Activated naive CD8-positive, alpha-beta T cell treated with anti-CD3 and anti-CD28 coated beads for 36 hours (primary cell): ENCODE measurements around the gene SAA4. TPM values are rescaled to one million over a fixed set of nuclear protein-coding genes. Genes with fewer than 3 reads are reported as not detected.
"Not testable (repeated sequence)": the region's sequence is repeated elsewhere in the genome, so short reads cannot be mapped to it uniquely, and the experiment has no call there.

Experiments used
- DNase-seq: peaks from one replicate; pipeline ENCODE4 v3.0.0; 2021
- H3K27ac Mint-ChIP-seq: one replicate; pipeline ENCODE4 v1.8.0; 2022; ENCODE audit warnings: mild to moderate bottlenecking, moderate library complexity, mixed read lengths
- H3K27me3 Mint-ChIP-seq: one replicate; pipeline ENCODE4 v1.8.0; 2022; ENCODE audit warnings: mild to moderate bottlenecking, mixed read lengths
- H3K36me3 Mint-ChIP-seq: one replicate; pipeline ENCODE4 v1.8.0; 2021; ENCODE audit warnings: mild to moderate bottlenecking, mixed read lengths
- H3K4me1 Mint-ChIP-seq: one replicate; pipeline ENCODE4 v1.8.0; 2021; ENCODE audit warnings: mixed read lengths
- H3K4me3 Mint-ChIP-seq: one replicate; pipeline ENCODE4 v1.8.0; 2022; ENCODE audit warnings: mild to moderate bottlenecking, moderate library complexity, mixed read lengths
- H3K9me3 Mint-ChIP-seq: one replicate; pipeline ENCODE4 v1.8.0; 2022; ENCODE audit warnings: mixed read lengths
- total RNA-seq, 2 experiments: library from RNA; stranded (reverse); gene quantifications; one replicate each; pipeline ENCODE4 v1.2.3, GENCODE V29; 2021

The SAA4 gene, protein sequence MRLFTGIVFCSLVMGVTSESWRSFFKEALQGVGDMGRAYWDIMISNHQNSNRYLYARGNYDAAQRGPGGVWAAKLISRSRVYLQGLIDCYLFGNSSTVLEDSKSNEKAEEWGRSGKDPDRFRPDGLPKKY
- total RNA-seq, result not detected

DNA sequence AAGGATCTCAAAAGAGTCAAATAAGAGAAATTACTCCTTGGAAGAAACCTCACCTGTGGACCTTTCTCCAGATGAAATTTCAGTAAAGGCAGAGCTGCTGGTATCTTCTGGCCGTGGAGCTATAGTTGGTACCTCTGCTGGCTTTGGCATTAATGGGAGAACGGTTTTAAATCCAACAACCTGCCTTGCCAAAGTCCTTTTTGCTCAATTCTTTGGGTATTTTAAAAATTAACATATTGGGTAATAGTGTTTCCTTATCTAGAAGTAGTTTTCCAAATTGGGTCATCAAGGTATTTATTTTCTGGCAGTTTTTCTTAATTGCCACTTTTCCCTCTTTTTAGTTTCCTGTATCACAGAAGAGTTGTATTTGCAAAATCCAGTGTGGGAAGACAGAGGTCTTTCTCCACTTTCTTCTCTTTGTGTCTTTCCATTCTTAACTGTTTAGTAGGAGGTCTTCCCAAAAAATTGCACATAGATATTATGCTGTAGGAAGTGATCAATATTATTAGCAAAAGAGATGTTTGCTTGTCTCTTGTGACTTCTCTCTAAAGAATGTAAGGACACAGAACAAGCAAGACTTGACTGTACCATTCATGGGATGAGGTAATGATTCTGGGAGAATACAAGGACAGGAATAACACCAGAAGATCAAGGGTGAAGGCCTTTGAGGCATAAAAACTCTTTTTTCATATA, at the start of gene SAA4:
SAA4 (minus strand) TSS at position 139 of the 693 bp plus-strand sequence. CDS start 876 bp downstream, outside the sequence.
- Mint-ChIP-seq H3K27me3 (peaks cover 32% of the 10 kb centered on the region), H3K4me3 (no peak within 1 kb of the TSS), H3K36me3 (no peaks in the 10 kb centered on the region), H3K4me1 (no peaks in the 10 kb centered on the region), H3K9me3 (peaks cover 2% of the 10 kb centered on the region), H3K27ac (no peak within 1 kb of the TSS)
- no peak for DNase-seq

DNA sequence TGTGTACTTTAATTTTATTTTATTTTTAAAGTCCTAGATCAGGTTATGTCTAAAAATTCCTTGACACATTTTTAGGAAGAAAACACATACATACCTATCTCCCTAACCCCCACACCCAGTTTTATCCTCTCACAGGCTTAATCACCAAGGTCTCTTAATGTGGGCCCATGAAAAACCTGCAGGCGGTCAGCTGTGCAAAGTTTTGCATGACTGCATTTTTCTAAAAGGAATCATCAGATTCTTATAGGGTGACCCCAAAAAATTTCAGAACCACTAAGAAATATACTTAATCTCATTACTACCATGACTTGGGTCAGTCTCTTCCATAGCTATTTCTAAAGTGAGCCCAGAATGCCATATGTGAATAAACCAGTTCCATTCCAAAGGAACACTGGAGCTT, 49.2 kb upstream of the SAA4 start:
- H3K9me3 Mint-ChIP-seq, result no peaks in the 10 kb centered on the region
- H3K36me3 Mint-ChIP-seq, result peaks cover 11% of the 10 kb centered on the region
- DNase-seq, result no peak
- peaks cover 4% of the 10 kb centered on the region for H3K4me1 Mint-ChIP-seq
- H3K4me3 Mint-ChIP-seq, result no peak overlapping the region
- H3K27me3 Mint-ChIP-seq, result no peaks in the 10 kb centered on the region
- H3K27ac Mint-ChIP-seq, result no peak overlapping the region

DNA sequence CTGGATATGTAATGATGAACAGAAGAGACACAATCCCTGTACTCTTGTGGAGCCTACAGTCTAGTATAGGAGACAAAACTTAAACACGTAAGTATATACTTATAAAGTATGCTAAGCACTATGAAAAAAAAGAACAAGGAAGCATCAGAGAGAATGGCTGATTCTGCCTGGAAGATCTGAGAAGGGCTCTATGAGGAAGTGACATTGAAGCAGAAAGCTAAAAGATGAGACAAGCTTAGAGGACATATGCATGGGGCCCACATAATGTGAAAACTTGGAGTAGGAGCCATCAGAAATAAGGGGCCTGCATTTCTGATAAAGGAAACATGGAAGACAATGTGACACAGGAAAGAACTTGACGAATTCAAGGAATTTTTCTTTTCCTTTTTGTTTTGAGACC, 46.0 kb upstream of the SAA4 start:
- Mint-ChIP-seq H3K36me3 (peaks cover 8% of the 10 kb centered on the region), H3K9me3 (no peaks in the 10 kb centered on the region), H3K4me3 (no peak overlapping the region), H3K4me1 (peaks cover 7% of the 10 kb centered on the region), H3K27ac (no peak overlapping the region), H3K27me3 (no peaks in the 10 kb centered on the region)
- no peak for DNase-seq

DNA sequence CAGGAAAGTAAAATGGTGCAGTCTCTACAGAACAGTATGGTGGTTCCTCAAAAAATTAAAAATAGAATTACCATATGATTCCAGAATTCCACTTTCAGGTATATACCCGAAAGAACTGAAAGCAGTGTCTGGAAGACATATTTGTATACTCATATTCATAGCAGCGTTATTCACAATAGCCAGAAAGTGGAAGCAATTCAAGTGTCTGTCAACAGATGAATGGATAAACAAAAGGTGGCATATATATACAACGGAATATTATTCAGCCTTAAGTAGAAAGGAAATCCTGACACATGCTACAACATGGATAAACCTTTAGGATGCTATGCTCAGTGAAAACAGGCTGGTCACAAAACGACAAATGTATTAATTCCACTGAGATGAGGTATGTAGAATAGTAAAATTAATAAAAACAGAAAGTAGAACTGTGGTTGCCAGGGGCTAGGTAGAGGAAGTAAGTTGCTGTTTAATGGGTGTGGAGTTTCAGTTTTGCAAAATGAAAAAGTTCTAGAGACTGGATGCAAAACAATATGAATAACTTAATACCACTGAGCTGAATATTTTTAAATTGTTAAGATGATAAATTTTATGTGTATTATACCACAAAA, 43.9 kb upstream of the SAA4 start:
- H3K27ac Mint-ChIP-seq, result peak overlapping the region; percentile 31
- no peak overlapping the region for H3K4me3 Mint-ChIP-seq
- peaks cover 7% of the 10 kb centered on the region for H3K4me1 Mint-ChIP-seq
- no peaks in the 10 kb centered on the region for H3K9me3 Mint-ChIP-seq
- H3K36me3 Mint-ChIP-seq, result peaks cover 3% of the 10 kb centered on the region
- DNase-seq, result no peak
- H3K27me3 Mint-ChIP-seq, result no peaks in the 10 kb centered on the region

DNA sequence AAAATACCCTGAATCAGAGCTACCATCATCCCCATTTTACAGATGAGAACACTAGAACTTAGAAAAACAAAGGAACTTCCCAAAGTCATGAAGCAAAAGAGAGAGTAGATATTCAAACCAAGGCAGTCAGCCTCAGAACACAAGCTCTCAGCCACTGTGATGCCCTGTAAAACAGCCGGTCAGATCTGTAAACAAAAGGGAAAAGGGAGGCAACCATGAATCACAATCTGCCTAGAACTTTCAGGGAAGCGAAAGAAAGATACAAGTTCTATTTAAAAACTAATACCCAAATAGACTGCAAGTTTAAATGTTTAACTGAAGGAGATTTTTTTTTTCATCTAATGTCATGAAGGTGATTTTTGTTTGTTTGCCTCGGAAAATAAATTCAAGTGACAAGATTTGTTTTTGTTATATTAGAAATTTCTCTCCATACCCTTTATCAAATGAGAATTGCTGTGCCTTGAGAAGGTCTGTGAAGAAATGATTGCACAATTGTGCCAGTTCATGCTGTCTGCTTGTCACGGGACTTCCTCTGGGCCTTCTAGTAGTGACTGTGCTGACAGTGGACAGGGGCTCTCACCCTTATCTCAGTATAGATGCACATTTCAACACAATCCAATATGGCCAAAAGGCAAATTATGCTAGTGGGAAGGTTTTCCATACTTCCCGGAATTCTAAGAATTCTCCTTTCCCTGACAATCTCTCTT, 41.1 kb upstream of the SAA4 start:
- no peak for DNase-seq
- Mint-ChIP-seq H3K4me3 (no peak overlapping the region), H3K27ac (no peak overlapping the region), H3K27me3 (no peaks in the 10 kb centered on the region), H3K9me3 (no peaks in the 10 kb centered on the region), H3K36me3 (peaks cover 4% of the 10 kb centered on the region), H3K4me1 (peaks cover 7% of the 10 kb centered on the region)

DNA sequence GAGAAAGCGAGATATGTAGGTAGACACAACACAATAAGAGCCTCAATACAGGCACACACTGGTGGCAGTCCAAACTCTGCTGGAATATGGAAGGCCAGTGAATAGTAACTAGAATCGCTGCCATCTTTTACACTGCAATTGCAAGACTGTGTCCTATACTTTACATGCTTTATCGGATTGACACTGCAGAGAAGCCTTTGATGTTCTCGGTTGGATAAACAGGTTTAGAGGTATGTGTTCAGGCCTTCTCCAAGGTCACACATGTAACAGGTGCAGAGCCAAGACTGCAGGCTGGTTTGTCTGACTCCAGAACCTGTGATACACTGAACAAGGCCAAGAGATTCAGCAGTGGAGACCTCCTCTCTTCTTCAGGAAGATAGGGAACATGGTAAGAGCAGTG, 34.6 kb upstream of the SAA4 start:
- H3K9me3 Mint-ChIP-seq, result no peaks in the 10 kb centered on the region
- H3K36me3 Mint-ChIP-seq, result peaks cover 4% of the 10 kb centered on the region
- H3K27me3 Mint-ChIP-seq, result no peaks in the 10 kb centered on the region
- H3K4me3 Mint-ChIP-seq, result no peak overlapping the region
- H3K4me1 Mint-ChIP-seq, result no peaks in the 10 kb centered on the region
- no peak overlapping the region for H3K27ac Mint-ChIP-seq
- no peak for DNase-seq

DNA sequence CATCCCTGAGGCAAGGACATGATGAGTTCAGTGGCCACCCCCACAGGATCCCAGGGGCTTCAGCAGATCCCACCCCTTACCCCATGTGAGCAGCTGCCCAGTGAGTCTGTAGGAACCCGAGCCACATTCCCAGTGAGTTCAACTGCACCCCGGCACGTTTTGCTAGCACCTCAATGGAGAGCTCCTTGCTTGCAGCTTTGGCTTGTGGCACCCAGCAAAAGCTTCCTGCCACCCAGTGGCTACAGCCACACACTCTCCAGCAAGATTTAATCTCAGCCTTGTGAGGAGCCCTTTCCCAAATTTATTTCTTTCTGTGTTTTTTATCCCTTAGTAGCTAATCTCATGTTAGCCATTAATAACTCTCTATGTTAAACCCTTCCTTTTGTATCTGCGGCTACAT, 33.5 kb upstream of the SAA4 start:
- H3K4me1 Mint-ChIP-seq, result no peaks in the 10 kb centered on the region
- H3K27me3 Mint-ChIP-seq, result no peaks in the 10 kb centered on the region
- no peaks in the 10 kb centered on the region for H3K9me3 Mint-ChIP-seq
- H3K36me3 Mint-ChIP-seq, result peaks cover under 1% of the 10 kb centered on the region
- no peak overlapping the region for H3K27ac Mint-ChIP-seq
- no peak for DNase-seq
- H3K4me3 Mint-ChIP-seq, result no peak overlapping the region

DNA sequence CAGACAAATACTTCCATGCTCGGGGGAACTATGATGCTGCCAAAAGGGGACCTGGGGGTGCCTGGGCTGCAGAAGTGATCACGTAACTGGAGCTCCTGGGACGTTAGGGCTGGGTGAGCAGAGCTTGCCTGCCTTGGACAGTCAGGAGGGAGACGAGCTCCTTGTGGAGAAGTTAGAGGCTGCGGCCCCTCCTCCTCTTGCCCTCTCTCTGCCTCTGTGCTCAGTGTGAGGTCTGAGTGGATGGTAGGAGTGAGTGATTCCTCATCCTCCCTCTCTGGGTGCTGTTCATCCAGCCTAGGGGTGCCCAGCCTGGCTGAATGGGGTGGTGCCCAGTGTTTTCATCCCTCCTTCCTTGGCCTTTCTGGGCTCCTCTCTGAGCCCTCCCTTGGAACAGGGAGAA, 32.6 kb upstream of the SAA4 start:
- H3K9me3 Mint-ChIP-seq, H3K4me1 Mint-ChIP-seq, H3K27ac Mint-ChIP-seq, H3K4me3 Mint-ChIP-seq, H3K36me3 Mint-ChIP-seq, H3K27me3 Mint-ChIP-seq, DNase-seq: not testable (repeated sequence)

DNA sequence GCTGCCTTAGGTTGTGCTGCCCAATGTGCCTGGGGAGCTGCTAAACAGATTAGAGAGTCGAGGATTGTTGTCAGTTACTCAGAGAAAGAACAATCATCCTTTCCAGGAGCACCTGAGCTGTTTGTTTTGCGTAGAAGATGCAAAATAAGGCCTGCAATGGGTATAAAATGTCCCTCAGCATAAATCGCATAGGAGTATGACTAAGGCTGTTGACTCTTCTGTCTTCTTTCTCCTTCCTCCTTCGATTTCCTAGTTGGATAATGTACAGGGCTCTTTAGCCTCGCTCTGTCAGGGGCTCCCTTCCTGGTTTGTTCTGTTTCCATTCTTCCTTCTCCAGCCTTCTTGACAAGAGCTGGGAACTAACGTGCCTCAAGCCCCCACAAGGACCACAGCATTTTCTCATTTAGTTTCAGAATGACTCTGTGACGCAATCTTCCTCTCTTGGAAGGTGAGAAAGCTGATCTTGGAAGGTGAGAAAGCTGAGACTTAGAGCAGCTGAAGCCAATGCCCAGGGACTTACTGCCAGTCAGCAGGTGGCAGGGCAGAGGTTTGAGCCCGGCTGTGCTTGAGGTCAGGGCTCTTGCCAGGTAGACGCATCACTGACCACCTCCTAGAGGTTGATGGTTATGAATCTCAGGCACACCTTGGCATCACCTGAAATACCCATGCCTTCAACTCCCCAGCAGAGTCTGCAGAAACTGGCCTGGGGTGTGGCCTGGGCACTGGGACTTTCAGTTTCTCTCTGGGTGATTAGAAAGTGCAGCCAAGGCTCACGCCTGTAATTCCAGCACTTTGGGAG, 30.9 kb upstream of the SAA4 start:
- not testable (repeated sequence) for DNase-seq, H3K4me3 Mint-ChIP-seq, H3K9me3 Mint-ChIP-seq, H3K4me1 Mint-ChIP-seq, H3K27ac Mint-ChIP-seq, H3K36me3 Mint-ChIP-seq, H3K27me3 Mint-ChIP-seq

DNA sequence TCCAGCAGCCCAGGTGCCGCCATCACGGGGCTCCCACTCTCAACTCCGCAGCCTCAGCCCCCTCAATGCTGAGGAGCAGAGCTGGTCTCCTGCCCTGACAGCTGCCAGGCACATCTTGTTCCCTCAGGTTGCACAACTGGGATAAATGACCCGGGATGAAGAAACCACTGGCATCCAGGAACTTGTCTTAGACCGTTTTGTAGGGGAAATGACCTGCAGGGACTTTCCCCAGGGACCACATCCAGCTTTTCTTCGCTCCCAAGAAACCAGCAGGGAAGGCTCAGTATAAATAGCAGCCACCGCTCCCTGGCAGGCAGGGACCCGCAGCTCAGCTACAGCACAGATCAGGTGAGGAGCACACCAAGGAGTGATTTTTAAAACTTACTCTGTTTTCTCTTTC, 29.3 kb upstream of the SAA4 start, which contains the start of gene SAA1:
SAA1 (plus strand) TSS at position 316 of the 400 bp plus-strand sequence. CDS start 624 bp downstream, outside the sequence.
- DNase-seq, result no peak
- no peaks in the 10 kb centered on the region for H3K36me3 Mint-ChIP-seq
- no peak within 1 kb of the TSS for H3K4me3 Mint-ChIP-seq
- no peaks in the 10 kb centered on the region for H3K4me1 Mint-ChIP-seq
- H3K27ac Mint-ChIP-seq, result no peak within 1 kb of the TSS
- peaks cover 5% of the 10 kb centered on the region for H3K27me3 Mint-ChIP-seq
- H3K9me3 Mint-ChIP-seq, result no peaks in the 10 kb centered on the region

DNA sequence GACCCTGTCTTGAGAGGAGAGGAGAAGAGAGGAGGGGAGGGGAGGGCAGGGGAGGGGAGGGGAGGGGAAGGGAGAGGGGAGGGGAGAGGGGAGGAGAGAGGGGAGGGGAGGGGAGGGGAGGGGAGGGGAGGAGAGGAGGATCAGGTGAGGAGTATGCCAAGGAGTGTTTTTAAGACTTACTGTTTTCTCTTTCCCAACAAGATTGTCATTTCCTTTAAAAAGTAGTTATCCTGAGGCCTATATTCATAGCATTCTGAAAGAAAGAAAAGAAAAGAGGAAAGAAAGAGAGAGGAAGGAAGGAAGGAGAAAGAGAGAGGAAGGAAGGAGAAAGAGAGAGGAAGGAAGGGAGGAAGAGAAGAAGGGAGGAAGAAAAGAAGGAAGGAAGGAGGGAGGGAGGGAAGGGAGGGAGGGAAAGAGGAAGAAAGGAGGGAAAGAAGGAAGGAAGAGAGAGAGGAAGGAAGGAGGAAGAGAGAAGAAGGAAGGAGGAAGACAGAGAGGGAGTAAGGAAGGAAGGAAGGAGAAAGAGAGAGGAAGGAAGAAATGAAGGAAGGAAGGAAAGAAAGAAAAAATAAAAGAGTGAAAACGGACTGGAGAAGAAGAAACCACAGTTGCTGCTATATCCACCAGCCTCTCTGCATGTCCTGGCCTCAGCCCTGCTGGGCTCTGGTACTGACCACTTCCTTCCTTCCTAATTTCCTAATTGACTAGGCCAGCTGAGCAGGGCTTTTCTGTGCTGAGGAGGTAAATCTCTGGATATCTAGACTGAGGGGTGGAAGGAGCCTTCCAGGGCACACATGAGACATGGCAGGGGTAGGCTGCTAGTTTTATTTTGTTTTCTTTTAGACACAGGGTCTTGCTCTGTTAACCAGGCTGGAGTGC, 28.3 kb upstream of the SAA4 start:
- Mint-ChIP-seq H3K36me3 (no peaks in the 10 kb centered on the region), H3K27me3 (peaks cover 5% of the 10 kb centered on the region), H3K27ac (no peak overlapping the region), H3K9me3 (no peaks in the 10 kb centered on the region), H3K4me1 (no peaks in the 10 kb centered on the region), H3K4me3 (no peak overlapping the region)
- DNase-seq, result no peak

DNA sequence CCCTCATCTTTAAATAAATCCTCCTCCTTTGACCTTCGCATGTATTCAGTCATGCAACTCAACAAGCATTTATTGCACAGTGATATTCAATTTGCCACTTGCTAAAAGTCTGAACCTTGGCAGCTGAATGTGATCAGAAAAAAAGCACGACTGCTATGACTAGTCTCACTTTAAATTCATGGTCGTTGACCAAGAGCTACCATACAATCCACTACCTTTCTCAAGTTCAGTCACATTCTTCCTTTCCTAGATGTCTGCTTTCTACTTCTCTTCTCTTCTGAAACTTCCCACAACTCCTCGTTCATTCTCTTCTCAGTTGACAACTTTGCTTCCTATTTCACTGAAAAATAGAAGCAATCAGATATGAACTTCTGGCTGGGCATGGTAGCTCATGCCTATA, 27.4 kb upstream of the SAA4 start:
- no peak overlapping the region for H3K4me3 Mint-ChIP-seq
- no peak overlapping the region for H3K27ac Mint-ChIP-seq

DNA sequence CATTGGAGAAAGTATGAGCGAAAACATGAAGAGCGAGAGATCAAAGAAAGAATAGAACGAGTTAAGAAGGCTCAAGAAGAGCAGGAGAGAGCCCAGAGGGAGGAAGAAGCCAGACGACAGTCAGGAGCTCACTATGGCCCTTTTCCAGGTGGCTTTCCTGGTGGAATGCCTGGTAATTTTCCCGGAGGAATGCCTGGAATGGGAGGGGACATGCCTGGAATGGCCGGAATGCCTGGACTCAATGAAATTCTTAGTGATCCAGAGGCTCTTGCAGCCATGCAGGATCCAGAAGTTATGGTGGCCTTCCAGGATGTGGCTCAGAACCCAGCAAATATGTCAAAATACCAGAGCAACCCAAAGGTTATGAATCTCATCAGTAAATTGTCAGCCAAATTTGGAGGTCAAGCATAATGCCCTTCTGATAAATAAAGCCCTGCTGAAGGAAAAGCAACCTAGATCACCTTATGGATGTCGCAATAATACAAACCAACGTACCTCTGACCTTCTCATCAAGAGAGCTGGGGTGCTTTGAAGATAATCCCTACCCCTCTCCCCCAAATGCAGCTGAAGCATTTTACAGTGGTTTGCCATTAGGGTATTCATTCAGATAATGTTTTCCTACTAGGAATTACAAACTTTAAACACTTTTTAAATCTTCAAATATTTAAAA, 26.2 kb upstream of the SAA4 start:
- H3K4me1 Mint-ChIP-seq, H3K36me3 Mint-ChIP-seq, H3K4me3 Mint-ChIP-seq, H3K27ac Mint-ChIP-seq, H3K27me3 Mint-ChIP-seq, H3K9me3 Mint-ChIP-seq, DNase-seq: not testable (repeated sequence)

More for the DNA sequence above, 27.4 kb upstream of the SAA4 start:
- Mint-ChIP-seq H3K36me3 (no peaks in the 10 kb centered on the region), H3K4me1 (no peaks in the 10 kb centered on the region), H3K9me3 (no peaks in the 10 kb centered on the region), H3K27me3 (peaks cover 5% of the 10 kb centered on the region)
- no peak for DNase-seq

DNA sequence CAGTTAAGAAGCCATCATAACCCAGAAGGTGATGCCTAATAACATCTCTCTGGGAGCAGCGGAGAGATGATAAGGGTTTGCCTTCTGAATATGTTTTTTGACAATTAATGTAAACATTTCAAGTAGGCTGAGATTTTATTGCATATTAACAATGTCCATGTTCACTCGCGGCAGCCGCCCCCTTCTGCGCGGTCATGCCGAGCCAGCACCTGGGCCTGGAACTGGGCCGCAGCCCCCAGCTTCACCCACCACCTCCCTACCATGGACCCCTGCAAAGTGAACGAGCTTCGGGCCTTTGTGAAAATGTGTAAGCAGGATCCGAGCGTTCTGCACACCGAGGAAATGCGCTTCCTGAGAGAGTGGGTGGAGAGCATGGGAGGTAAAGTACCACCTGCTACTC, 25.1 kb upstream of the SAA4 start:
- no peak overlapping the region for H3K27ac Mint-ChIP-seq
- peaks cover 5% of the 10 kb centered on the region for H3K27me3 Mint-ChIP-seq
- no peaks in the 10 kb centered on the region for H3K36me3 Mint-ChIP-seq
- no peaks in the 10 kb centered on the region for H3K4me1 Mint-ChIP-seq
- no peak for DNase-seq
- H3K4me3 Mint-ChIP-seq, result no peak overlapping the region
- no peaks in the 10 kb centered on the region for H3K9me3 Mint-ChIP-seq
